ENCODE measurements around the gene SYT1.

DNA sequence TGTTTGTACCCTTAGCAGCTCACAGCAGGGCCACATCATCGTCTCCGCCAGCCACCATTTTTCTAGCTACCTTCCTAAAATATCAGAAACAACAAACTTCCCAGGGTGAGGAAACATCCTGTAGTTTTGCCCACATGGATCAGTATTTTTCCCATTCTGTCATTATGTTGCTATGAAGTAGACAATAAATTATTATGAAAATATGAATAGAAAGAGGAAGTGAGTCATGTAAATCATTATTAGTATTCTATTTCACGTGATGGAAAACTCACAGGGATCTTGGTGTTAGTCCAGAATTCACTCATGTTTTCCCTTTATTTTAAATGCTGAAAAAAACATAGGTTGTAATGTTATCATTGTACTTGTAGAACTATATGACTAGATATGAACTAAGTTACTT is 319.4 kb downstream of the SYT1 start:
- TF ChIP-seq, protein P1, sequence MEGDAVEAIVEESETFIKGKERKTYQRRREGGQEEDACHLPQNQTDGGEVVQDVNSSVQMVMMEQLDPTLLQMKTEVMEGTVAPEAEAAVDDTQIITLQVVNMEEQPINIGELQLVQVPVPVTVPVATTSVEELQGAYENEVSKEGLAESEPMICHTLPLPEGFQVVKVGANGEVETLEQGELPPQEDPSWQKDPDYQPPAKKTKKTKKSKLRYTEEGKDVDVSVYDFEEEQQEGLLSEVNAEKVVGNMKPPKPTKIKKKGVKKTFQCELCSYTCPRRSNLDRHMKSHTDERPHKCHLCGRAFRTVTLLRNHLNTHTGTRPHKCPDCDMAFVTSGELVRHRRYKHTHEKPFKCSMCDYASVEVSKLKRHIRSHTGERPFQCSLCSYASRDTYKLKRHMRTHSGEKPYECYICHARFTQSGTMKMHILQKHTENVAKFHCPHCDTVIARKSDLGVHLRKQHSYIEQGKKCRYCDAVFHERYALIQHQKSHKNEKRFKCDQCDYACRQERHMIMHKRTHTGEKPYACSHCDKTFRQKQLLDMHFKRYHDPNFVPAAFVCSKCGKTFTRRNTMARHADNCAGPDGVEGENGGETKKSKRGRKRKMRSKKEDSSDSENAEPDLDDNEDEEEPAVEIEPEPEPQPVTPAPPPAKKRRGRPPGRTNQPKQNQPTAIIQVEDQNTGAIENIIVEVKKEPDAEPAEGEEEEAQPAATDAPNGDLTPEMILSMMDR (IDR thresholded peaks at IDR 0.05): no peak
- TF ChIP-seq POLR2A (IDR thresholded peaks at IDR 0.05) (no peak), EP300 (IDR thresholded peaks at IDR 0.05) (no peak)
